B cell (primary cell): ENCODE measurements around the gene SLC35E2B. TPM values are rescaled to one million over a fixed set of nuclear protein-coding genes. Genes with fewer than 3 reads are reported as not detected.

Source experiments
- ATAC-seq: fragments of 200-7000 bp; cut with Tn5 transposase; one replicate; pipeline ENCODE4 v1.10.0; 2021; ENCODE audit warnings: low read depth, mild to moderate bottlenecking, moderate number of reproducible peaks, moderate library complexity
- CTCF ChIA-PET: fragments of 350-600 bp; sonication (Branson Sonifier 250); formaldehyde crosslinking; loops from one replicate; lab custom pipeline; 2021; ENCODE audit warnings: antibody characterized with exemption, inconsistent platforms; lab: Charles Lee
- POLR2A ChIA-PET: fragments of 350-600 bp; sonication (Branson Sonifier 250); formaldehyde crosslinking; loops from one replicate; lab custom pipeline; 2021; ENCODE audit warnings: antibody characterized with exemption; lab: Charles Lee
- DNase-seq: peaks from one replicate; pipeline ENCODE4 v3.0.0; 2013
- H2AFZ ChIP-seq: 2 replicates; pipeline ENCODE4 v1.6.1; 2012; ENCODE audit warnings: mild to moderate bottlenecking, low read depth, low read length; ENCODE audit not compliant: insufficient read depth, poor library complexity, severe bottlenecking
- H3K27ac ChIP-seq, 2 donors: 1 replicate in 1 of 2; 2 replicates in 1 of 2; pipeline ENCODE4 v1.5.1; 2012 to 2013; ENCODE audit warnings: low read length in 2 of 2, mild to moderate bottlenecking in 2 of 2, moderate library complexity in 1 of 2
- H3K27me3 ChIP-seq, 4 experiments: fragments of 200-600 bp in 1 of 4; sonication (generic) in 1 of 4; replicated peaks in 1 of 4; 1 replicate in 2 of 4; 2 replicates in 2 of 4; pipeline versions ENCODE4 v1.6.1 to v1.7.0; 2013 to 2016; ENCODE audit warnings: low read length in 3 of 4, mild to moderate bottlenecking in 2 of 4, mixed read lengths in 1 of 4, moderate library complexity in 1 of 4; ENCODE audit not compliant: insufficient read depth in 4 of 4, control insufficient read depth in 3 of 4; ENCODE audit errors: control extremely low read depth in 1 of 4
- H3K36me3 ChIP-seq, 2 experiments: replicated peaks in 1 of 2; 1 replicate in 1 of 2; 2 replicates in 1 of 2; pipeline versions ENCODE4 v1.6.1 to v1.7.1; 2013; ENCODE audit warnings: low read length in 1 of 2; ENCODE audit not compliant: insufficient read depth in 2 of 2, control insufficient read depth in 1 of 2; ENCODE audit errors: control extremely low read depth in 1 of 2, extremely low read depth in 1 of 2
- H3K4me1 ChIP-seq, 2 donors: fragments of 200-600 bp in 1 of 2; sonication (generic) in 1 of 2; 1 replicate in 1 of 2; 2 replicates in 1 of 2; pipeline versions ENCODE4 v1.5.1 to v1.6.1; 2013 to 2017; ENCODE audit warnings: low read length in 2 of 2; ENCODE audit not compliant: control insufficient read depth in 2 of 2, insufficient read depth in 2 of 2
- H3K4me2 ChIP-seq: replicated peaks from 2 replicates; pipeline ENCODE3; 2012; ENCODE audit warnings: mild to moderate bottlenecking, low read depth, low read length; ENCODE audit not compliant: poor library complexity, severe bottlenecking
- H3K4me3 ChIP-seq, 5 experiments: fragments of 200-600 bp in 1 of 5; sonication (generic) in 1 of 5; 1 replicate in 3 of 5; 2 replicates in 2 of 5; pipeline versions ENCODE4 v1.5.1 to v1.7.0; 2011 to 2016; ENCODE audit warnings: low read length in 4 of 5, mild to moderate bottlenecking in 4 of 5, low read depth in 2 of 5, control low read depth in 1 of 5, moderate library complexity in 1 of 5; ENCODE audit not compliant: insufficient read depth in 1 of 5; ENCODE audit errors: control extremely low read depth in 1 of 5, extremely low read depth in 1 of 5
- H3K79me2 ChIP-seq: fragments of 200-600 bp; sonication (generic); one replicate; pipeline ENCODE4 v1.6.0; 2016; ENCODE audit warnings: low read length; ENCODE audit not compliant: control insufficient read depth, insufficient read depth
- H3K9ac ChIP-seq: fragments of 200-600 bp; sonication (generic); 2 replicates; pipeline ENCODE4 v1.6.1; 2017; ENCODE audit warnings: mild to moderate bottlenecking, low read length, moderate library complexity
- H3K9me3 ChIP-seq, 3 donors: one replicate each; pipeline versions ENCODE4 v1.6.1 to v1.7.1; 2013; ENCODE audit warnings: low read length in 2 of 3; ENCODE audit not compliant: control insufficient read depth in 2 of 3, insufficient read depth in 1 of 3; ENCODE audit errors: control extremely low read depth in 1 of 3
- H4K20me1 ChIP-seq: 2 replicates; pipeline ENCODE4 v1.6.0; 2012; ENCODE audit warnings: mild to moderate bottlenecking, low read length; ENCODE audit not compliant: insufficient read depth, control insufficient read depth, poor library complexity, severe bottlenecking
- H3K27ac Mint-ChIP-seq: one replicate; pipeline ENCODE4 v1.8.0; 2021; ENCODE audit warnings: mixed read lengths
- H3K27me3 Mint-ChIP-seq: one replicate; pipeline ENCODE4 v1.8.0; 2021; ENCODE audit warnings: mixed read lengths
- H3K4me1 Mint-ChIP-seq: one replicate; pipeline ENCODE4 v1.8.0; 2021; ENCODE audit warnings: mixed read lengths
- H3K4me3 Mint-ChIP-seq: one replicate; pipeline ENCODE4 v1.8.0; 2021; ENCODE audit warnings: mixed read lengths
- H3K9me3 Mint-ChIP-seq: one replicate; pipeline ENCODE4 v1.8.0; 2022; ENCODE audit warnings: mixed read lengths; ENCODE audit not compliant: insufficient read depth
- CTCF ChIP-seq: fragments of 200-600 bp; IDR thresholded peaks from one replicate; pipeline ENCODE4 v1.8.0; 2022; ENCODE audit warnings: antibody characterized with exemption, mild to moderate bottlenecking
- EZH2 ChIP-seq: IDR thresholded peaks from 2 replicates; pipeline ENCODE4 v1.6.1; 2012; ENCODE audit warnings: borderline replicate concordance, low read depth, mild to moderate bottlenecking, moderate library complexity, low read length; ENCODE audit not compliant: insufficient read depth, poor library complexity, severe bottlenecking
- WGBS: methylation state at CpG from one replicate; pipeline ENCODE4 v1.1.5; 2013; ENCODE audit warnings: missing lambda C conversion rate; ENCODE audit not compliant: insufficient coverage; 5-methylcytosine and 5-hydroxymethylcytosine counted together
- intact Hi-C: fragments of 100-400 bp; cut with micrococcal nuclease; formaldehyde crosslinking; loops from one replicate; pipeline ENCODE4 v1.10.0; 2022
- polyA plus RNA-seq: library from polyadenylated mRNA; depleted of rRNA; stranded (reverse); fragments of >200 nt; gene quantifications from 2 replicates; pipeline ENCODE4 v1.2.3, GENCODE V29; 2012
- total RNA-seq, 2 donors: library from RNA; stranded (reverse); fragments of 120-200 nt in 1 of 2; gene quantifications; 1 replicate in 1 of 2; 2 replicates in 1 of 2; pipeline versions ENCODE4 v1.2.3 to v1.2.4, GENCODE V29; 2013 to 2022

The SLC35E2B gene
- total and polyA plus RNA-seq, 2 donors (not counting 1 experiment from before 2014, with no cell fraction given): 64.4 to 107 TPM

- Histone ChIP-seq H3K9me3 (peaks cover 0 to 8% (median 0%) of the 10 kb centered on the region in 3 donors), H3K4me3 (peak overlapping the region in 4 of 5 experiments; percentile 32 to 55 (median 46)), H3K27ac (peak overlapping the region; percentile 41 to 57), H3K27me3 (peaks cover 0 to 13% (median 4%) of the 10 kb centered on the region in 4 experiments), H3K4me1 (peaks cover 15 to 21% of the 10 kb centered on the region in 2 donors), H3K4me2 (peak overlapping the region; percentile 92), H3K9ac (peak overlapping the region; percentile 53), H3K79me2 (no peaks in the 10 kb centered on the region), H3K36me3 (no peaks in the 10 kb centered on the region), H2AFZ (peak overlapping the region; percentile 69), H4K20me1 (no peaks in the 10 kb centered on the region)
- intact Hi-C loops: loop anchor here (2.0 kb wide), 1 partner anchor 15 kb away; the partner anchor contains the start of gene MIB2
- peaks cover 4% of the 10 kb centered on the region for H3K4me1 Mint-ChIP-seq
- H3K9me3 Mint-ChIP-seq: no peaks in the 10 kb centered on the region
- H3K4me3 Mint-ChIP-seq: peak overlapping the region; percentile 64
- DNase-seq (peak; percentile 60), ATAC-seq (peak; percentile 50)
- 10% methylated on average over 40 of the region's 48 CpGs for WGBS
- TF ChIP-seq CTCF (no peak), EZH2 (no peak)
- ChIA-PET CTCF (interaction anchor here (2.2 kb wide), 1 partner anchor 14 kb away, joined by 13 read pairs; the partner anchor contains the start of gene MIB2), POLR2A (interaction anchor here (0.6 to 2.5 kb wide), 9 partner anchors 12 to 877 kb away, joined by 3 to 19 read pairs (median 5); partner anchors contain the start of genes AURKAIP1 and MIB2)
- H3K27me3 Mint-ChIP-seq: peaks cover 3% of the 10 kb centered on the region
- H3K27ac Mint-ChIP-seq: peak overlapping the region; percentile 59
Measured at GRCh38 chr1:1629430-1630190, 63.0 kb downstream of the SLC35E2B start.
